H1 (cell line): ENCODE results near the gene UQCC5. TPM values are rescaled to one million over a fixed set of nuclear protein-coding genes. Genes with fewer than 3 reads are reported as not detected.

Source experiments
- KDM5A ChIP-seq: fragments of 200-600 bp; IDR thresholded peaks from 2 replicates; pipeline ENCODE4 v1.7.1; 2012; ENCODE audit warnings: mild to moderate bottlenecking, low read length, inconsistent platforms, mixed read lengths
- polyA plus RNA-seq, 7 experiments: library from polyadenylated mRNA; depleted of rRNA in 3 of 7; stranded (reverse) in 5 of 7; unstranded in 2 of 7; fragments of >200 nt in 5 of 7; fragments of 200-250 nt in 2 of 7; gene quantifications; 1 replicate in 5 of 7; 2 replicates in 1 of 7; 4 replicates in 1 of 7; pipeline versions ENCODE4 v1.2.1 to v1.2.3, GENCODE V29; 2011 to 2013; ENCODE audit warnings: missing spikeins in 2 of 7, mixed read lengths in 2 of 7
- total RNA-seq: library from RNA; stranded (reverse); fragmentation: NEBNext Ultra II Directional; extraction: Animal tissue kit (Norgen Biotek cat#: 25700); gene quantifications from 2 replicates; pipeline ENCODE4 v1.2.1, GENCODE V29; 2021

UQCC5 gene
- total and polyA plus RNA-seq, 2 of the 8 experiments (the other 6 are each of a cell fraction or from before 2014, with no cell fraction given), result 35.0 to 37.7 TPM

DNA sequence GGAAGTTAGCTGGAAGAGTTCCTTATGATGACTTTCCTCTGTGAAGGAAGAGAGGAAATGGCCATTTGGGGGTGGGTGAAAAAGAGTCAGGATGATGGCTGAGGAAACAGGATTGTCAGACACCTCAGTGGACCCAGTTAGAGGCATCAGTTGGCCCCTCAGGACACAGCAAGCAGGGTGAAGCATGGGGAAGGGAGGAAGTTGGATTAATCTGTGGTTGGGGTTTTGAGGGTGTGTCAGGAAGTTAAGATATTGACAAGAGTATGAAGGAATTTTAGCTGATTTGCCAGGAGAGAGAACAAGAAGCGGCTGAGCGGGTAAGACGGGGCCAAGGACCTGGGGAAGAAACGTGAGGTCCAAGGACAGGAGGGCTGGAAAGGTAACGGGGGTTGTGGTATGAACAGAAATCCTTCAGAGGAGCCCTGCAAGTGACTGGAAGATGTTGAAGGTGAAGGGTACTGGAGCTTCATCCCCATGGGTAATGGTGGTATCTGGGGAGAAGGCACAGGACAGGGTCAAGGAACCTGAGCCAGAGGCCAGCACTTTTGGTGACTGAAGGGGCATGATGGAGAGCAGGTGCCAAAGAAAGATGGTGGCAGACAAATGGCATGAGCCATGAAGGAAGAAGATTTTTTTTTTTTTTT is 2.7 kb downstream of the UQCC5 start (continued):
- no peak for TF ChIP-seq KDM5A
- TF ChIP-seq, all 59 proteins: peak for 0
